HCT116 (cell line): ENCODE results near the gene PATZ1. TPM values are rescaled to one million over a fixed set of nuclear protein-coding genes. Genes with fewer than 3 reads are reported as not detected.

Experiments
- ATAC-seq: fragments of 200-7000 bp; cut with Tn5 transposase; 2 replicates; pipeline ENCODE4 v1.9.1; 2020; ENCODE audit warnings: mild to moderate bottlenecking, moderate library complexity
- BruUV-seq: library from RNA; stranded (reverse); fragments of 400-500 nt; replicated peaks from 2 replicates; lab custom pipeline; 2021; lab: Mats Ljungman, UMichigan
- CTCF ChIA-PET: fragments of 300-600 bp; sonication (Branson Sonifier 250); formaldehyde crosslinking; loops from one replicate; lab custom pipeline; 2021; ENCODE audit warnings: antibody characterized with exemption; lab: Charles Lee
- POLR2A ChIA-PET: fragments of 300-600, 350-600 bp; sonication (Branson Sonifier 250); formaldehyde crosslinking; loops from one replicate; lab custom pipeline; 2021; ENCODE audit warnings: antibody characterized with exemption; lab: Charles Lee
- RAD21 ChIA-PET, 2 experiments: fragments of 300-600 bp; sonication (Branson Sonifier 250); formaldehyde crosslinking; loops; one replicate each; lab custom pipeline; 2023; ENCODE audit warnings: low total read pairs in 2 of 2; ENCODE audit not compliant: uncharacterized antibody in 2 of 2, unreplicated experiment in 2 of 2, low non-redundant PET in 1 of 2; lab: Charles Lee
- DNase-seq: peaks from one replicate; pipeline ENCODE4 v3.0.0-alpha.2; 2010; ENCODE audit warnings: low read depth, low spot score
- H2AFZ ChIP-seq: fragments of 200-600 bp; shearing (Covaris generic), sonication (generic); 2 replicates; pipeline ENCODE4 v1.6.1; 2017; ENCODE audit warnings: low read depth, mixed run types, mixed read lengths, antibody characterized with exemption, low read length; ENCODE audit not compliant: poor library complexity, severe bottlenecking
- H3K27ac ChIP-seq: 2 replicates; pipeline ENCODE4 v1.5.1; 2012; ENCODE audit warnings: low read depth, low read length
- H3K27me3 ChIP-seq: fragments of 200-600 bp; sonication (generic); 2 replicates; pipeline ENCODE4 v1.6.1; 2016; ENCODE audit warnings: mixed run types, low read length, mixed read lengths; ENCODE audit not compliant: insufficient read depth
- H3K36me3 ChIP-seq, 2 experiments: fragments of 200-500 bp in 1 of 2; fragments of 200-600 bp in 1 of 2; sonication (Bioruptor generic) in 1 of 2; sonication (generic) in 1 of 2; 2 replicates each; pipeline versions ENCODE4 v1.5.1 to v1.6.1; 2014 to 2016; ENCODE audit warnings: low read length in 2 of 2, inconsistent platforms in 1 of 2, mixed read lengths in 1 of 2, mixed run types in 1 of 2; ENCODE audit not compliant: insufficient read depth in 2 of 2, control insufficient read depth in 1 of 2
- H3K4me1 ChIP-seq, 2 experiments: fragments of 200-600 bp in 1 of 2; sonication (generic) in 1 of 2; 2 replicates each; pipeline versions ENCODE4 v1.5.1 to v1.6.1; 2012 to 2017; ENCODE audit warnings: low read length in 2 of 2, inconsistent platforms in 1 of 2, mild to moderate bottlenecking in 1 of 2, mixed read lengths in 1 of 2, mixed run types in 1 of 2, moderate library complexity in 1 of 2; ENCODE audit not compliant: insufficient read depth in 2 of 2, control insufficient read depth in 1 of 2
- H3K4me2 ChIP-seq: fragments of 200-600 bp; sonication (generic); 2 replicates; pipeline ENCODE4 v1.6.1; 2017; ENCODE audit warnings: mixed run types, low read length, mixed read lengths
- H3K4me3 ChIP-seq, 2 experiments: fragments of 200-600 bp in 1 of 2; sonication (generic) in 1 of 2; replicated peaks in 1 of 2; 2 replicates each; pipeline ENCODE4 v1.5.1; 2011 to 2016; ENCODE audit warnings: low read length in 2 of 2, control low read depth in 1 of 2, low read depth in 1 of 2, mild to moderate bottlenecking in 1 of 2, mixed read lengths in 1 of 2, mixed run types in 1 of 2
- H3K79me2 ChIP-seq: fragments of 200-600 bp; sonication (generic); 2 replicates; pipeline ENCODE4 v1.6.1; 2017; ENCODE audit warnings: mild to moderate bottlenecking, mixed run types, low read length, moderate library complexity, mixed read lengths; ENCODE audit not compliant: insufficient read depth
- H3K9ac ChIP-seq: fragments of 200-600 bp; sonication (generic); 2 replicates; pipeline ENCODE4 v1.6.1; 2016; ENCODE audit warnings: low read length, mixed read lengths
- H3K9me2 ChIP-seq: fragments of 200-600 bp; sonication (generic), shearing (Covaris generic); 2 replicates; pipeline ENCODE4 v1.6.1; 2017; ENCODE audit warnings: mixed run types, mild to moderate bottlenecking, moderate library complexity; ENCODE audit not compliant: insufficient read depth
- H3K9me3 ChIP-seq, 2 experiments: fragments of 200-500 bp in 1 of 2; fragments of 200-600 bp in 1 of 2; sonication (Bioruptor generic) in 1 of 2; sonication (generic) in 1 of 2; 2 replicates each; pipeline ENCODE4 v1.6.1; 2014 to 2017; ENCODE audit warnings: low read length in 2 of 2, mixed read lengths in 2 of 2, inconsistent platforms in 1 of 2, low read depth in 1 of 2, mild to moderate bottlenecking in 1 of 2, mixed run types in 1 of 2, moderate library complexity in 1 of 2; ENCODE audit not compliant: control insufficient read depth in 1 of 2, insufficient read depth in 1 of 2
- H4K20me1 ChIP-seq: fragments of 200-600 bp; sonication (generic), shearing (Covaris generic); 2 replicates; pipeline ENCODE4 v1.6.1; 2017; ENCODE audit warnings: mixed run types, mild to moderate bottlenecking, moderate library complexity; ENCODE audit not compliant: insufficient read depth
- ELF1 ChIP-seq: IDR thresholded peaks from 2 replicates; pipeline ENCODE4 v1.6.1; 2012; ENCODE audit warnings: low read depth, borderline replicate concordance
- FOSL1 ChIP-seq: IDR thresholded peaks from 2 replicates; pipeline ENCODE4 v1.6.1; 2012; ENCODE audit warnings: low read depth
- SP1 ChIP-seq: IDR thresholded peaks from 2 replicates; pipeline ENCODE4 v1.6.1; 2012; ENCODE audit warnings: low read depth
- SRF ChIP-seq: IDR thresholded peaks from 2 replicates; pipeline ENCODE4 v1.6.1; 2012; ENCODE audit warnings: low read depth
- TCF7L2 ChIP-seq: IDR thresholded peaks from 2 replicates; pipeline ENCODE4 v1.7.0; 2011; ENCODE audit warnings: borderline replicate concordance, inconsistent platforms; ENCODE audit not compliant: insufficient read depth, insufficient read length; ENCODE audit errors: extremely low read depth
- intact Hi-C: fragments of 100-400 bp; cut with micrococcal nuclease; formaldehyde crosslinking; loops from 2 replicates; pipeline ENCODE4 v1.10.0; 2022
- total RNA-seq: library from RNA; stranded (reverse); gene quantifications from one replicate; pipeline ENCODE4 v1.2.1, GENCODE V29; 2021; ENCODE audit not compliant: unreplicated experiment
- TF ChIP-seq, protein P1 (sequence below): IDR thresholded peaks from 2 replicates; pipeline ENCODE4 v1.6.1; 2012; ENCODE audit warnings: low read depth
- TF ChIP-seq, protein P2 (sequence below): IDR thresholded peaks from 2 replicates; pipeline ENCODE4 v1.6.1; 2012
- TF ChIP-seq, protein P3 (sequence below): IDR thresholded peaks from 2 replicates; pipeline ENCODE4 v1.6.1; 2011; ENCODE audit warnings: mild to moderate bottlenecking, low read length, moderate library complexity; ENCODE audit not compliant: insufficient replicate concordance; ENCODE audit errors: extremely low read depth
- TF ChIP-seq, protein P4 (sequence below): IDR thresholded peaks from 2 replicates; pipeline ENCODE4 v1.6.1; 2012
- TF ChIP-seq, protein P5 (sequence below), 3 experiments: fragments of 200-600 bp in 1 of 3; sonication (generic) in 1 of 3; IDR thresholded peaks in 2 of 3; conservative IDR thresholded peaks in 1 of 3; 2 replicates each; pipeline ENCODE4 v1.5.1; 2012 to 2017; ENCODE audit warnings: low read depth in 2 of 3, low read length in 2 of 3, antibody characterized with exemption in 1 of 3, borderline replicate concordance in 1 of 3, control low read depth in 1 of 3, mild to moderate bottlenecking in 1 of 3, mixed read lengths in 1 of 3, mixed run types in 1 of 3, moderate library complexity in 1 of 3; ENCODE audit not compliant: insufficient read depth in 1 of 3

PATZ1 gene
- total RNA-seq, 1 experiment from 2014 or later, result 30.6 TPM

DNA sequence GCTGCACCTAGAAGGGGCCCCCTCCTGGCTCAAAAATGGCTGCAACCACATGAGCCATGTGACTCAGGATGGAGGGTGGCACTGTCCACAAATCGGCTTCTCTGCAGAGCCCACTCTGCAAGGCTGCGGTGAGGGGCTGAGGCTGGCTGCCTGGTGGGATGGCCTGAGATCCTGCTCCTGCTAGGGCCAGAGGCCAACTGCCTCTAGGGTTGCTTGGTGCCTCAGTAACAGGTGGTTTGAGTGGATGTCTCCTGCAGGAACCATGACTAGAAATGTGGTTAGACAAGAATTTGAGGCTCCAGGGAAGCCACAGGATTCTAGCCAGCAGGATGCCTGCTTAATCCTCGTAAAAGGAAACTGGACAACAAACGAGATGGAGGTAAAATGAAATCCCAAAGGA, 17.1 kb downstream of the PATZ1 start:
- BruUV-seq, result no TSS peak
- no peaks in the 10 kb centered on the region for H3K27me3 ChIP-seq
- H2AFZ ChIP-seq, result no peak overlapping the region
- ATAC-seq (no peak), DNase-seq (no peak)
- H3K4me1 ChIP-seq, result no peaks in the 10 kb centered on the region
- H3K9ac ChIP-seq, result no peak overlapping the region
- no peaks in the 10 kb centered on the region for H3K9me3 ChIP-seq
- H3K27ac ChIP-seq, result no peak overlapping the region; the same call in 1 of the 2 replicates
- RAD21 ChIA-PET, result no interaction called here
- intact Hi-C loops, result no loop called here
- TF ChIP-seq, protein P1, sequence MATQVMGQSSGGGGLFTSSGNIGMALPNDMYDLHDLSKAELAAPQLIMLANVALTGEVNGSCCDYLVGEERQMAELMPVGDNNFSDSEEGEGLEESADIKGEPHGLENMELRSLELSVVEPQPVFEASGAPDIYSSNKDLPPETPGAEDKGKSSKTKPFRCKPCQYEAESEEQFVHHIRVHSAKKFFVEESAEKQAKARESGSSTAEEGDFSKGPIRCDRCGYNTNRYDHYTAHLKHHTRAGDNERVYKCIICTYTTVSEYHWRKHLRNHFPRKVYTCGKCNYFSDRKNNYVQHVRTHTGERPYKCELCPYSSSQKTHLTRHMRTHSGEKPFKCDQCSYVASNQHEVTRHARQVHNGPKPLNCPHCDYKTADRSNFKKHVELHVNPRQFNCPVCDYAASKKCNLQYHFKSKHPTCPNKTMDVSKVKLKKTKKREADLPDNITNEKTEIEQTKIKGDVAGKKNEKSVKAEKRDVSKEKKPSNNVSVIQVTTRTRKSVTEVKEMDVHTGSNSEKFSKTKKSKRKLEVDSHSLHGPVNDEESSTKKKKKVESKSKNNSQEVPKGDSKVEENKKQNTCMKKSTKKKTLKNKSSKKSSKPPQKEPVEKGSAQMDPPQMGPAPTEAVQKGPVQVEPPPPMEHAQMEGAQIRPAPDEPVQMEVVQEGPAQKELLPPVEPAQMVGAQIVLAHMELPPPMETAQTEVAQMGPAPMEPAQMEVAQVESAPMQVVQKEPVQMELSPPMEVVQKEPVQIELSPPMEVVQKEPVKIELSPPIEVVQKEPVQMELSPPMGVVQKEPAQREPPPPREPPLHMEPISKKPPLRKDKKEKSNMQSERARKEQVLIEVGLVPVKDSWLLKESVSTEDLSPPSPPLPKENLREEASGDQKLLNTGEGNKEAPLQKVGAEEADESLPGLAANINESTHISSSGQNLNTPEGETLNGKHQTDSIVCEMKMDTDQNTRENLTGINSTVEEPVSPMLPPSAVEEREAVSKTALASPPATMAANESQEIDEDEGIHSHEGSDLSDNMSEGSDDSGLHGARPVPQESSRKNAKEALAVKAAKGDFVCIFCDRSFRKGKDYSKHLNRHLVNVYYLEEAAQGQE, result no peak
- TF ChIP-seq TCF7L2, result no peak
- no peak for TF ChIP-seq SRF
- TF ChIP-seq, protein P2, sequence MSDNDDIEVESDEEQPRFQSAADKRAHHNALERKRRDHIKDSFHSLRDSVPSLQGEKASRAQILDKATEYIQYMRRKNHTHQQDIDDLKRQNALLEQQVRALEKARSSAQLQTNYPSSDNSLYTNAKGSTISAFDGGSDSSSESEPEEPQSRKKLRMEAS, result no peak
- TF ChIP-seq, protein P3, sequence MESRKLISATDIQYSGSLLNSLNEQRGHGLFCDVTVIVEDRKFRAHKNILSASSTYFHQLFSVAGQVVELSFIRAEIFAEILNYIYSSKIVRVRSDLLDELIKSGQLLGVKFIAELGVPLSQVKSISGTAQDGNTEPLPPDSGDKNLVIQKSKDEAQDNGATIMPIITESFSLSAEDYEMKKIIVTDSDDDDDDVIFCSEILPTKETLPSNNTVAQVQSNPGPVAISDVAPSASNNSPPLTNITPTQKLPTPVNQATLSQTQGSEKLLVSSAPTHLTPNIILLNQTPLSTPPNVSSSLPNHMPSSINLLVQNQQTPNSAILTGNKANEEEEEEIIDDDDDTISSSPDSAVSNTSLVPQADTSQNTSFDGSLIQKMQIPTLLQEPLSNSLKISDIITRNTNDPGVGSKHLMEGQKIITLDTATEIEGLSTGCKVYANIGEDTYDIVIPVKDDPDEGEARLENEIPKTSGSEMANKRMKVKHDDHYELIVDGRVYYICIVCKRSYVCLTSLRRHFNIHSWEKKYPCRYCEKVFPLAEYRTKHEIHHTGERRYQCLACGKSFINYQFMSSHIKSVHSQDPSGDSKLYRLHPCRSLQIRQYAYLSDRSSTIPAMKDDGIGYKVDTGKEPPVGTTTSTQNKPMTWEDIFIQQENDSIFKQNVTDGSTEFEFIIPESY, result no peak
- TF ChIP-seq, protein P4, sequence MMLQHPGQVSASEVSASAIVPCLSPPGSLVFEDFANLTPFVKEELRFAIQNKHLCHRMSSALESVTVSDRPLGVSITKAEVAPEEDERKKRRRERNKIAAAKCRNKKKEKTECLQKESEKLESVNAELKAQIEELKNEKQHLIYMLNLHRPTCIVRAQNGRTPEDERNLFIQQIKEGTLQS, result no peak
- TF ChIP-seq, protein P5, sequence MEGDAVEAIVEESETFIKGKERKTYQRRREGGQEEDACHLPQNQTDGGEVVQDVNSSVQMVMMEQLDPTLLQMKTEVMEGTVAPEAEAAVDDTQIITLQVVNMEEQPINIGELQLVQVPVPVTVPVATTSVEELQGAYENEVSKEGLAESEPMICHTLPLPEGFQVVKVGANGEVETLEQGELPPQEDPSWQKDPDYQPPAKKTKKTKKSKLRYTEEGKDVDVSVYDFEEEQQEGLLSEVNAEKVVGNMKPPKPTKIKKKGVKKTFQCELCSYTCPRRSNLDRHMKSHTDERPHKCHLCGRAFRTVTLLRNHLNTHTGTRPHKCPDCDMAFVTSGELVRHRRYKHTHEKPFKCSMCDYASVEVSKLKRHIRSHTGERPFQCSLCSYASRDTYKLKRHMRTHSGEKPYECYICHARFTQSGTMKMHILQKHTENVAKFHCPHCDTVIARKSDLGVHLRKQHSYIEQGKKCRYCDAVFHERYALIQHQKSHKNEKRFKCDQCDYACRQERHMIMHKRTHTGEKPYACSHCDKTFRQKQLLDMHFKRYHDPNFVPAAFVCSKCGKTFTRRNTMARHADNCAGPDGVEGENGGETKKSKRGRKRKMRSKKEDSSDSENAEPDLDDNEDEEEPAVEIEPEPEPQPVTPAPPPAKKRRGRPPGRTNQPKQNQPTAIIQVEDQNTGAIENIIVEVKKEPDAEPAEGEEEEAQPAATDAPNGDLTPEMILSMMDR (IDR thresholded peaks at IDR 0.05 in 2 of 3, conservative IDR thresholded peaks at IDR 0.05 in 1 of 3; ENCODE audit: borderline replicate concordance in 1 of 3, insufficient read depth in 1 of 3, low read depth in 2 of 3, low read length in 2 of 3), result no peak
- no peak for TF ChIP-seq SP1
- no peak for TF ChIP-seq FOSL1
- TF ChIP-seq ELF1, result no peak
- H3K4me3 ChIP-seq, result no peak overlapping the region
- POLR2A ChIA-PET, result no interaction called here
- no peak overlapping the region for H3K4me2 ChIP-seq
- peaks cover 30 to 34% of the 10 kb centered on the region in 2 experiments; a peak in 3 of 4 replicates for H3K36me3 ChIP-seq
- no peaks in the 10 kb centered on the region for H3K9me2 ChIP-seq
- no peaks in the 10 kb centered on the region for H3K79me2 ChIP-seq
- CTCF ChIA-PET, result no interaction called here
- no peaks in the 10 kb centered on the region for H4K20me1 ChIP-seq
